DMS153 treated with DMSO at 0.1 percent for 48 hours (cell line): ENCODE measurements around the gene IGLL5.
A peak's percentile ranks its signal among the peaks of the same experiment; 100 is the strongest.

ENCODE experiments used
- DNase-seq: peaks from one replicate; lab custom pipeline; 2025; ENCODE audit not compliant: unreplicated experiment; lab: John Stamatoyannopoulos, UW

IGLL5 gene

DNA sequence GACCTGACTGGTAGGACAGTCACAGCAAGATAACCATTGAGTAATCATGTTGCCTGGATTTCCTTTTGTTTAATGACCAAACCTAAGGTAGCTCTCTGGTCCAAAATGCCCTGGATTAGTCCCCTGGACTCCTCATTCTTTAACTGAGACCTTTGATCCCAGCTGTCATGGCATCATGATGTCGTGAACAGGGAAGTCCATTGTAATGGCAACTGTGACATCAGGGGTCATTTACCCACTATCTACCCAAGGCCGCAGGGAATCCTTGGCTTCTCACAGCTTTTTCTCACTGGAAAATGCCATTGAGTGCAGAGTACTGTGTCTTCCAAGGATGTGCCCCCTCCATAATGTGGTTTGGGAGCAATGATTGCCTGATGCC, 29.1 kb upstream of the IGLL5 start:
- no peak for DNase-seq

GRCh38 chr22:22863001-22863400, 24.6 kb upstream of the IGLL5 start:
- DNase-seq, result no peak

DNA sequence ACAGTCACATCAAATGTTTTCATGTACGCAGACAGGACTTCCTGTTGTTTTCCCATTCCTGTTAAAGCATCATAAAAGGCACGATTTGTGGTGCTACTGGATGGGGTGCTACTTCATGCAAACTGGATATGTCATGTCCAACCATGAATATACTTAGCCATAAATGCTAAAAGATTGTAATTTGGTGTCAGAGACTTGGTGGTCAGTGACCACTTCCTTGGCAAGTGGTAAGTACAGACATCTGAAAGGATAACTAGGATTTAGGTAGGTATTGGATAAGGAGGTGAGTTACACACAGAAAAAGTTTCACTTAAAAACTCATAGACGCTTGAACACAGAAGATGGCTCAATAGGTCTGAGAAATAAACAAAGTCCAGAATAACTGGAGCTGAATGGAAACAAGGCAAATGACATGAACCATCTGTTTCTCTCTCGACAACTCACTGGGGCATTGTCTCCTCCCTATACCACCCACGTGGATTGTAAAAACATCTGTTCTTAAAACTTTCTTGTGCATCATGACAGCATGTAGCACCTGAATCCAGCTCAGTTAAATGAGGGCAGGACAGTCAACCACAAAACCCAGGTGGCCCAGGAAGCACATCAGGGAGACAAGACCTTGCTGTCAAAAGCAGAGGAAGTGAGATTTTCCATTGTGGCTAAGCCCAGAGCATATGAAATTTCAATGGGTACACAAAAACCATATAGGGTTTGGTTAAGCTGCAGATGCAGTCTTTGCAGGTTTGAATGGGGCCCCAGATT, 22.1 kb upstream of the IGLL5 start:
- DNase-seq, result no peak

DNA sequence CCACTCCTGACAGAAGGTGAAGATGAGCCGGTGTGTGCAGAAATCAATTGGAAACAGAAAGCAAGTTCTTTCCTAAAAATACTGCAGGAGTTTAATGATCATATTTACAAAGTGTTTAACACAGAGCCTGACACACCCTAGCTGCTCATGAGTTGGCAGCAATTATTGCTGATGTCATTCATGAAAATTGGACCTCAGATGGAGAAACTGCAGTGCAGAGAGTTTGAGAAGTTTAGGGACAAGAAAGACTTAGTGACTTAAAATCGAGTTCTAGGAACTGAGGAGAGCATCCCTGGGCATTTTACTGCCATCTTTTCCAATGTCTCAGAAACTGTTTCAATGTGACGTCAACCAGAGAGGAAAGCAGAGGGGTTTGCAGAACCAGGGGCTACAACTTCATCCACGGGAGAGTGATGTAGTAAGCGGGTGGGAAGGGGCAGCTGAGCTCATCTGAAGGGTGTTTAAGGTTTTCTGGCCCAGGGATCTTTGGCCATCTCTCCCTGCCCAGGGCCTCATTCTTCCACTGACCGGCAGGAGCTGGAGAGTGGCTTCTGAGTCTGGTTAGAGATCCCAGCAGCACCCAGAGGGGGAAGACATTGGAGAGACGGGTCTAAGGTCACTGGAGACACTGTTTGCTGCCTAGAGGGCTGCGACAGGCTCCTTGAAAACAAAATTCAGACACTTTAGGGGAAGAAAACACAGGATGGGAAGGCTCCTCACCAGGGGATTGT, 21.1 kb upstream of the IGLL5 start:
- DNase-seq, result no peak

GRCh38 chr22:22867996-22868715, 19.5 kb upstream of the IGLL5 start:
- DNase-seq, result no peak

GRCh38 chr22:22870577-22871404, 16.8 kb upstream of the IGLL5 start:
- DNase-seq, result no peak

DNA sequence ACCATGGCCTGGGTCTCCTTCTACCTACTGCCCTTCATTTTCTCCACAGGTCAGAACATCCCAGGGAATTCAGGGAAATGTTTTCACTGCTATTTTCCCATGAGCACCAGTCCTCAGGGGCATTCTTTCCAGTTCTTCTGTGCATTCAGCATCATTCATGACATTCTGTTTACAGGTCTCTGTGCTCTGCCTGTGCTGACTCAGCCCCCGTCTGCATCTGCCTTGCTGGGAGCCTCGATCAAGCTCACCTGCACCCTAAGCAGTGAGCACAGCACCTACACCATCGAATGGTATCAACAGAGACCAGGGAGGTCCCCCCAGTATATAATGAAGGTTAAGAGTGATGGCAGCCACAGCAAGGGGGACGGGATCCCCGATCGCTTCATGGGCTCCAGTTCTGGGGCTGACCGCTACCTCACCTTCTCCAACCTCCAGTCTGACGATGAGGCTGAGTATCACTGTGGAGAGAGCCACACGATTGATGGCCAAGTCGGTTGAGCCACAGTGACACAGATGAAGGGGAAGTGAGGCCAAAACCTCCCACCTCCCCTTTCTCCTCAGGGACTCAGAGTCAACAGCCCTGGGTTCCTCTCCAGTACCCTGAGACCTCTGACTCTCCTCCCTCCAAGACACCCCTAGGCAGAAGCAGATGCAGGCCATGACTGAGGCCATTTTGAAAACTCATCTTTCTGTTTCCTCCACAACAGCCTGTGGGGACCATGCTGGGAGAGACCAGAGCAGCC, 15.9 kb upstream of the IGLL5 start:
- no peak for DNase-seq

DNA sequence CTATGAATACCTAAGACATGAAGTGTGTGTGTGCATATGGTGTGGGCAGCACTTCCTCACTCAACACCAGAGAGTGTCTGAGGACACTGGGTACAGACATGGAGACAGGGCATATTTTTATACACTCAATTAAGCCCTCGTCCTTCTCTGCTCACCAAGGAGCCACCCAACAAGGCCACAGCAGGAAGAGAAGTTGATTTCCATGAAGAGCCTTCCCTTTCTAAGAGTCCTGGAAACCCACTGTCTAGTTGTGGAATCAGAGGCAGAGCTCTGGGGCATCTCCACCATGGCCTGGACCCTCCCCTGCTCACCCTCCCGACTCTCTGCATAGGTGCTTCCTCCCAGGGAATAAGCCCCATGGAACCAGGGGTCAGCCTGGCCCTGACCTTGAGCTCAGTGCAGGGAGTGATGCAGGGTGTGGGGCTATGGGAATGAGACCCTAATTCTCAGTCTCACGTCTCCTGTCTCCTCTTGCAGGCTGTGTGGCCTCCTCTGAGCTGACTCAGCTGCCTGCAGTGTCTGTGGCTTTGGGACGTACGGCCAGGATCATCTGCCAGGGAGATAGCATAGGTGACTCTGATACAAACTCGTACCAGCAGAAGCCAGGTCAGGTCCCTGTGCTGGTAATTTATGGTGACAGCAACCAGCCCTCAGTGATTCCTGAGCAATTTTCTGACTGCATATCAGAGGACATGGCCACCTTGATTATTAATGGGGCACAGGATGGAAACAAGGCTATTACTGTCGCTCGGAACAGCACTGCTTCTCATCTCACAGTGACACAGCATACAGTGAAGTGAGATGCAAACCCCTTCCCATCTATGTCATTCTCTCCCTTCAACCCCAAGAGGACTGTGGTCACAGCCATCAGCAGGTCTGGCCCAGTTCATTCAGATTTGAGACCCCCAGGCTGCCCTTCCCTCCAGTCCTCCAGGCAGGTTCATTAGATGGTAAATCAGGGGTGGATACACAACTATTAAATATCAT, 14.6 kb upstream of the IGLL5 start:
- DNase-seq, result no peak

- peak; percentile 69 for DNase-seq
Observed at GRCh38 chr22:22877523-22878210, 9.9 kb upstream of the IGLL5 start.

DNA sequence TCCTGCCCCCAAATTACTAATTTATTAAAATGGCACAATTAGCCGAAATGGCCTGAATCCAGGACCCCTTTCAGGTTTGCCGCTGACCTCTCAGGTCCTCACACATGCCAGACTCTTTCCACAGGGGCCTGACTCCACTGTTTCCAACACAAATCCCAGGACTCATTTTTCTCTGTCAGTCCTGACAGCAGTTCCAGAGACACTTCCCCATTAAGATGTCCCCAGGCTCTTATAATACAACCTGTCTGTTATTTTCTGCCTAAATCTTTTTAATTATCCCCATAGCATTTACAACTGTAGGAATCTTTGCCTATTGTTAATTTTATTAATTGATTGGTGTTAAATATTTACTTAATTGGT, 9.4 kb upstream of the IGLL5 start:
- DNase-seq, result no peak

DNA sequence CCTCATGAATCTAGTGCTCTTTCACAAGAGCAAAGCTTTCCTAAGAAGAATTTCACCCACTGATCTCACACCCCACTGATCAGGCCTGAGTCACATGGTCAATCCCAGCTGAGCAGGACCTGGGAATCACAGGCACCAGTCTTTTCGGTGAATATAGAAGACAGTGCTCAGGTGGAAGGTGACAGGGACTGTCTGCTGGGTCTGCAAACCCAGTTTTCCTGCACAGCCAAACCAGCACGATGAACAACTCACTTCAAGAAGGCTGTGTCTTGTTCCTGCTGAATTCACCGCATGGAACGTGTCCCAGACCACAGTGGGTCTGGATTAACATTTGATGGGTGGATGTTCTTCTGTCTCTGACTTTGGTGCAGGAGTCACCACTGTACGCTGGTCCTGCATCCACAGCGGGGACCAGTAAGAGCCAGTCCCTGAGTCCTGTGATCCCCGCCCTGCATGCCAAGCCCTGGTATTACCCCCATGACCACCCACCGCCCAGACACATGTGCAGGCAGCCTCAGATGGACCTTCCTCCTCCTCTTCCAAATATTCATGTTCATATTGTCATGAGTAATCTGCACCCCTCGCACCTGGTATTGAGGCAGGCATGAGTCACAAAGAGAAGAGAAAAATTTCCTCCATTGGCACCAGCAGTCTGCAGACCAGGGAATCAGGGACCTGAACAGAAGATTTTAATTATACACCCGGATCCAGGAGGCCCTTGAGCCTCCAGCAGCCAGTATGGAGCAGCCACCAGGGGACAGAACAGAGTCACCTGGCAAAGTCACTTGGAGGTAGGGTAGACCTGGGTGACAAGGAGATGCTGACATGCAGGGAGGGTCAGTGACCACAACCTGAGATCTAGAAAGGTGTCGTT, 8.6 kb upstream of the IGLL5 start:
- no peak for DNase-seq

- DNase-seq, result no peak
Observed at GRCh38 chr22:22879675-22880155, 7.9 kb upstream of the IGLL5 start.

GRCh38 chr22:22880645-22881044, 7.0 kb upstream of the IGLL5 start:
- DNase-seq, result no peak

DNA sequence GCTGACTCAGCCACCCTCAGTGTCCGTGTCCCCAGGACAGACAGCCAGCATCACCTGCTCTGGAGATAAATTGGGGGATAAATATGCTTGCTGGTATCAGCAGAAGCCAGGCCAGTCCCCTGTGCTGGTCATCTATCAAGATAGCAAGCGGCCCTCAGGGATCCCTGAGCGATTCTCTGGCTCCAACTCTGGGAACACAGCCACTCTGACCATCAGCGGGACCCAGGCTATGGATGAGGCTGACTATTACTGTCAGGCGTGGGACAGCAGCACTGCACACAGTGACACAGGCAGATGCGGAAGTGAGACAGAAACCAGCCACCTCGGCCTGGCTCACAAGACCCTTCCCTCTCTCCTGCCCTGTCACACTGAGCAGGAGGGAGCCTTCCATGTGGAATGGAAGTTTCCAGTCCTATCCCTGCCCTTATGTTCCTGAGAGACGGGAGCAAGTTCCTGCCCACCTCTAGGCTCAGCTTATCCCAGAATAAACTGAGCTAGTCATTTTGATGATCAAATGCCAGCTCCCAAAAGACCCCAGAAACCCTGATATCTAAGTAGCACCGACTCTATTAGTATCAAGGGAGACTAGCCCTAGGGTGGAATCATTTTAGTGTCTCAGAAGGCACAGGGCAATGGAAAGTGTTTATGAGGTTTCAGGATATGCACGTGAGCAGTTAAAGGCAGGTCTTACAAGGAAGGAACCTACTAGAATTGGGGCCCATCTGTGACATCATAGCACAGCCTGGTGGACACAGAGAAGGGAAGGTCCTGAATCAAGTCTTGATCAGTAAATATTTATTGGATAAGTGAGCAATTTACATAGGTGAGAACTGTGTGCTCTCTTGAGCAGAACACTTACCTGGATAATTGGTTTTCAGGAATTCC, 6.3 kb upstream of the IGLL5 start:
- DNase-seq, result peak; percentile 31

- DNase-seq, result no peak
Observed at GRCh38 chr22:22882033-22882717, 5.4 kb upstream of the IGLL5 start.

DNA sequence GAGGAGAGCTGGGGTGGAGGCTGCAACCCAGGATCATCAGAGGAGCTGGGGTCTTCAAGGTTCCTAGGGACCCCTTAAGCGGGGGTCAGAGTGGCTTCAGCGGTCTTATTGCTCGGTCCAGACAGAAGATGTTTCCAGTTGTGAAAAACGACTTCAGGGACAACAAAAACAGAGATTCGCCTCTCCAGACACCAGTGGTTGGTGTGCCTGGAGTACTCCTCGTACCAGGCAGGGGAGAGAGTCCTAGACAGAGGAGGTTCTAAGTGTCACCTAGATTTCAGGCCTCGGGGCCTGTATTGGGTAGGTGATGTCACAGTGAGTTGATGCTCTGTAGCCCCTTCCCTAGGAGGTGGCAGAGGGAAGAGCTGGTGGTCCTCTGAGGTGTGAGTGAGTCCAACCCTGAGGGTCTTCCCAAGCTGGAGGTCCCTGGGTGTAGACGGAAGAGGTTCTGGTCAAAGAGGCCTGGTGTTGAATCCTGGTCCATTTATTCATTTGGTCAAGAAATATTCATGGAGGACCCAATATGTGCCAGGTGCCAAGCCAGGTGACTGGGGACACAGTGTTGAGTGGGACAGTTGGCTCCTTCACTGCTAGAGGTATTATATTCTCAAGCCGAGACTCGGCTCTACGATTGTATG, 4.4 kb upstream of the IGLL5 start:
- DNase-seq, result no peak
